ENCODE data around the gene AMH.

- TF ChIP-seq POLR2A (IDR thresholded peaks at IDR 0.05) (no peak), POLR2AphosphoS5 (IDR thresholded peaks at IDR 0.05) (no peak), CTCF (IDR thresholded peaks at IDR 0.05) (no peak)
These were observed 16.6 kb upstream of the AMH start for GRCh38 chr19:2232286-2233151.

Data from stomach (tissue), 4 donors.